Skeletal muscle cell (primary cell): ENCODE results near the gene GNB1L.
A peak's percentile ranks its signal among the peaks of the same experiment; 100 is the strongest.
"Not testable (repeated sequence)": the region's sequence is repeated elsewhere in the genome, so short reads cannot be mapped to it uniquely, and the experiment has no call there.

ENCODE experiments used
- DNase-seq: peaks from one replicate; pipeline ENCODE4 v3.0.0-alpha.2; 2010; ENCODE audit warnings: low read depth
- H3K4me3 ChIP-seq: 2 replicates; pipeline ENCODE4 v1.5.1; 2011; ENCODE audit warnings: low read depth, mild to moderate bottlenecking, control low read depth, low read length, moderate library complexity

Gene GNB1L

DNA sequence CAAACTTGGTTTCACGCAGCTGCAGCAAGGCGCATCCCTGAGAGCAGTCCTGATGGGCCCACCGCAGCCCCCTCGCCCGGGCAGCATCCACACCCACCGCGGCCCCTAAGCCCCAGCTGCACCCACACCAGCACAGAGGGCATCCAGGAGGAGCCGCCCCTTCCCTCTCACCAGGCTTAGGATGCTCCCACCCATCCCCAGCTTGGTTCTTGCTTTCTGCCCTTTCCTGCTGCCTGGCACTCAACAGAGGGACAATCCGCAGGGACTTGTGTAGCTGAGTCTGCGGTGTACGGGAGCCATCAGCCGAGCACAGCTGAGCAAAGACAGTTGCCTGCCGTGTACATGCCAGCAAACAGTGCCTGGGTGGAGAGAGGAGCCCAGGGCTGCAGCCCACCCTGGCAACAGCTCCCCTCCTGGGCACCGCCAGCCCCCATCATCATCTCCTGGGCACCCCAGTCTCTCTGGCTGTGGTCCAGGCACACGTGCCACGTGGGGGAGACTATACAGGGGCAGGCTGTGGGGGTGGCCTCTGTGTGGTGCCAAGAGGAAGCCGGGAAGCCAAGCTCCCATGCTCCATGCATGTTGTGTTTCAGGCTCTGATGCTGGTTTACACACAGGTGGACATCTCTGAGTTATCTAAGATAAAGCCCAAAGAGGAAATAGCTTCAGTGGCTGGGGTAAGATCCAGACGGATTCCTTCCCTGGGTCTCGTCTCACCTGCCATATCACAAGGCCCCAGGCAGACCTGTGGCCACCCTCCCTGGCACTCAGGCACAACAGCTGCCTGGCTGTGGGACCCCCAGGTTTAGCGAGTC is 36.0 kb upstream of the GNB1L start:
- DNase-seq: no peak
- no peak overlapping the region for H3K4me3 ChIP-seq

DNA sequence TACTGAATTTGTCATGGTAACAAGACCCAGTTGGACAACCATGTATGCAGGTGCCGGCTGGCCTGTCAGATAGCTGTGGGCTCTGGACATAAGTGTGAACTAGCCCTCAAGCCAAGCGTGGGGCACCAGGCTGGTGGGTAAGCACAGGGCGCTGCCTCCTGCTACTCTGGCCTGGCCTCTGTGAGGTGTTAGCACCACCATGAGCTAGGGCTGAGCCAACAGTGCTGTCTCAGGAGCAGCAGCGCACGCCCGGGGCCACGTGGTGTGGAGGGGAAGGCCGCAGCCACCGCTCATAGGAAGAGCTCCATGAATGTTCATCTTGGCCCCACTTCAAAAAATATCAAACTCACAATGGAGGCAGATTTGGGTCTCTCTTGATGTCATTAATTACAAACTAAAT is 35.3 kb upstream of the GNB1L start:
- H3K4me3 ChIP-seq: no peak overlapping the region
- no peak for DNase-seq

DNA sequence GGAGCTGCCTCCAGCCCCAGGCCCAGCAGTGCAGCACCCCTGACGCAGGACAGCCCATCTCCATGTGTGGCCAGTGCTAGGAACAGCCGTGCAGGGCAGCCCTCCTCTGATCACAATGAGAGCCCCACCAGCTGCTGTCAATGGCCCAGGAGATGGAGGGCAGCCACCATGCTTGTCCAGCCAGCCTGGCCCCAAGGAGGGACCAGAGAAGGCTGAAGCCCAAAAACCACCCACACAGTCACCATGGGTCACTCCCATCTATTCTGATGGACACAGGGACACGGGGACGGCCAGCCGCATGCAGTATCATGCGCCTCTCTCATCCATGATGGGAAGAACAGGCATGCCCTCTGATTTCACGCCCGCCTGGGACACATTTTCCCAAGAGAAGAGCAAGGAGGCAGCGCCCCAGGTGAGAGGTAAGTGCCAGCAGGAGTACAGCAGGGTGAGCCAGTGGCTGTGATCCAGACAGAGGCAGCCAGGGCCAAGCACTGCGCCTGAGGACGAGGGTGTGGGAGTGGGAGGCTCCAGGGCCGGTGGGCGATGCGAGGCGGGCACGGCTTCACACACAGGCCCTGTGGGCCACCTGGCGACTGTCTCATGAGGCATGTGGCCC is 33.6 kb upstream of the GNB1L start:
- H3K4me3 ChIP-seq: no peak overlapping the region
- DNase-seq: no peak

DNA sequence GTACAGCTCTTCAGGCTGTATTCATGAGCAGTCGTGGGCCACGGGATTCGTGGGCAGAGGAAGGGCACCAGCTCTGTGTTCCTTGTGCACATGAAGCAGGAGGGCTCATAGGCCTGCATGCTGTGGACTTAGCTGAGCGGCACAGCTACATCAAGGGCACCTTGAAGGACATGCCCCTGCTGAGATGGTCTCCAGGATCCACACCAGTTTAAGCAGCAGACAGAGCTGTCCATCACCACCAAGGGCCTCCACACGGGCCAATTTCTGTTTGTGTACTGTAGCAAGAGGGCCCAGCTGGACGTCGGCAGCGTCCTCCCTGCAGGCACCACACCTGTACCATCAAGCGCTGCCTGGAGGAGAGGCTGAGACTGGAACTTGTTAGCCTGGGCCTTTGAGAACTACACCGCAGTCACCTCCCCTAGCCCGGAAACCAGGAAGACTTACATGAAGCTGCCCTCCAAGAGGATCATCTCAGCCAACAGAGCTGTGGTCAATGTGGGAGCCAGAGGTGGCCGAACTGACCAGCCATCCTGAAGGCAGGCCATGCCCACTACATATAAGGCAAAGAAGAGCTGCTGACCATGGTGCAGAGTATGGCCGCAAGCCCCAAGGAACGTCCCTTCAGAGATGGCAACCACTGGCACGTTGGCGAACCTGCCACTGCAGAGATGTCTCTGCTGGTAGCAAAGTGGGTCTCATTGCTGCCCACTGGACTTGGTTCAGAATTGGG is 32.7 kb upstream of the GNB1L start:
- no peak for DNase-seq
- no peak overlapping the region for H3K4me3 ChIP-seq

DNA sequence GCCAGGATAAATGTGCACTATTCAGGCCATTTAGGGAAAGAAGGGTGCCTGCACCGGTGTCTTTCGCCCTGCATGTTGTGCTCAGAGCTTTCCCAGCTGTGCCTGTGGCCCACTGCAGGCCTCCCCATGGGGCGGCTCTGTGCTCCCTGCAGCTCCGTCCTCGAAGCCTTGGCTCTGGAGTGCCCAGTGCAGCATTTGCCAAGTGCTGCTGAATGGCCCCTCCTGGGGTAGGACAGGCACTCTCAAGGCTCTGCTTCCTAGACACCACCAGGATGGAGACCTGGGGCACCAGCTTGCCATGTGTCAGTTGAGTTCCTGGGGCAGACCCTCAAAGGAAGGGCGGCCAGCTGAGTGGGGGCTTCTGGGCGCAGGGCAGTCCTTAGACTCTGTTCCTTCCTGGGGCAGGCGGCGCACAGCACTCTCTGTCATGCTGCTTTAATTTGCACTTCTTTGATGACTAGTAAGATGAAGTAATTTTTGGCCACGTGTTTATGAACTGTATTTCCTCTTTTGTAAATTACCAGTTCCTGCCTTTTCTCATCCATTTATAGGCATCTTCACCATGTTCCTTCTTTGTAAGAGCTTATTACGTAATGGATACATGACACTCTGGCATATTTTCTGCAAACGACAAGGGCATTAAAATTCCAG is 32.1 kb upstream of the GNB1L start:
- H3K4me3 ChIP-seq: no peak overlapping the region

DNA sequence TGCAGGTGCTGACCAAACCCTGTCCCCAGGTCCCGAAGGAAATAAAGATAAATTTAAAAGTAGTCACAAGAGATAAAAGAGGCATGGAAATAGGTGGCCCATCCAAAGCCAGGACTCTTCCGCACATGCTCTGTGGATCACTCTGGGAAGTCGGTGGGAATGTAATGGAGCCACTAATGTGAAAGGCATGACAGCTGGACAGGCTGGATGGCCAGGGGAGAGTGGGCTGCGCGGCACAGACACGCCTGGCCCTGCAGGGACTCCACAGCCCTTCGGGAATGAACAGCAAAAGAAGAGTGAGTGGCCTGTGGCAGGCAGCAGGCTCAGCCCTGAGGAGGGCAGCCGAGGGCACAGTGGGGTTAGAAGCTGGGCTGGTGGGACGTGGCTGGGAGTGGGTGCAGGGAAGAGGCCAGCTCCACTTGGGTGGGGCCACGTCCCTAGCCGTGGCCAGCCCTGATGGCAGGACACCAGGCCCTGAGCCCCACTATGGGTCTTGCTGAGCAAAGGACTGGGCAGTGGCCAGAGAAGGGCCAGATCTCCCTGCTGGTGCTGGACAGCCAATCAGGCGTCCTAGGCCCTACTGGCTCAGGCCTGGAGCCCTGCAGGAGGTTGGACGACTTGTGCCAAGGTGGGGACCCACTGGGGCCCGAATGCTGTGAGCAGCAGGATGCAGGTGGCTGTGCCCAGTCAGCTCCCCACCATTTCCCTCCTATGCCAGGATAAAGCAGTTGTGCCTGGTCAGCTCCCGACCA is 31.3 kb upstream of the GNB1L start:
- H3K4me3 ChIP-seq: no peak overlapping the region
- DNase-seq: no peak

More for the DNA sequence above, 32.1 kb upstream of the GNB1L start:
- no peak for DNase-seq

DNA sequence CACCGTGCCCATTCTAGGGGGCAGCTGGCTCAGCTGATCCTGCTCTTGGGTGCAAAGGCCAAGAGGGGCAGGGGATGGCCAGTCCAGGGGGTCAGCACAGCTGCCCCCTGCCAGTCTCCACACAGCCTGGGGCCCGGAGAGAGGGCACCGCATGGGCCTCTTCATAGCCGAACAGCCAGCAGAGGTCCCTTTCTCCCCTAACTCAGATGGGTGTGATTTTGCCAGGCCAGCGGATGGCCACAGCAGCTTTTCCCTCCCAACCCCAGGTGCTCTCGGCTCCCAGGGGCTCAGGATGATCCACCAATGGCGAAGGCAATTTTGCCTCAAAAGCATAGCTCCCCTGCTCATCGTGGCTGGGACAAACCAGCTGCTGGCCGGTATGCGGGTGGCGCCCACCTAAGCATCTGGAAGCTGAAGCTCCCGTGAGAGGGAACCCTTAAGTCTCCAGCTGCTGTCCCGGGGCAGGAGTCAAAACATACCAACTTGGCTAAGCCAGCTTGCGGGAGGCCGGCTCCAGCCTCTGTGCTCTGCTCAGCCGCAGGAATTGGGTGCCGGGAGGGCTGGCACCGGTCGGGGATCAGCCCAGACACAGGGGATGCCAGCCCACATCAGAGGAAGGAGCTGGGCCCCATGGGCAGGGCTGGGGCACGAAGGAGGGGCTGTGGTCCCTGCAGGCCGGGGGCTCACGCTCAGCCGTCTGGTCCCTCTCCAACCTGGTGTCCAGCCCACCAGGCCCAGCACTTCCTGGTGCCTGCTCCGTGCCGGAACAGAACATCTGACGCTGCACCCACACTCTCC is 30.5 kb upstream of the GNB1L start:
- no peak overlapping the region for H3K4me3 ChIP-seq
- DNase-seq: no peak

DNA sequence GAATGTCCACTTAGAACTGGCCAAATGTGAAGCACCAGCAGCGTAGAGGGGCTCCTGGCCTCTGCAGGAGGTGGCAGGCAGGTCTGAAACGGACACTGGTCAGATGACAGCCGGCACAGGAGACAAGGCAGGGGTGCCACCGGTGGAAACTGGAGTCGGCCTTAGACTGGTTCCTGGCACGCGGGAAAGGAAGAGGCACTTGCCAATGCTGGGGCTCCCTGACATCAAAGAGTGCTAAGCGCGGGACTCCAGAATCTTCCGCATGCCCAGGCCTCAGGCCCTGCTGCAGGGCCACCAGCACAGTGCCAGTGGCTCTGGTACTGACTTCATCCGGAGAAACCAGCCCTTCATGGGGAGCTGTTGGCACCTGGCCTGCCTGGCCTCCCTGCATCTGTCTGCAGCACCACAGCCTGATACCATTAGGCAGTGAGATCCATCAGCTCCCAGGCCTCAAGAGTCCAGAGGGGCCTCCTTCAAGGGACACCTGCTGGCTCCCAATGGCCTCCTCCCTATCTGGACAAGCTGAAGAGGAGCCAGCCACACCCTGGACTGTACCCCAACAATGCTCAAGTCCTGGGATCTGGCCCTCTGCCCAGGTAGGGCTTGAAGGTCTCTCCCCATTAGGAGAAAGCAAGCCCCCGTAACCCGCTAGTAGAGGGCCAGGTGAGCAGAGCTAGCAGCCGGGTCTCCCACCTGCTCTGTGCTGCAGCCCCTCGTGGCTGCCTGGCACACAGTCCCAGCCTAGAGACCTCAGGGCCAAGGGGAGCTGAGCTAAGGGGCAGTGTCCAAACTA is 29.7 kb upstream of the GNB1L start:
- no peak for DNase-seq
- H3K4me3 ChIP-seq: no peak overlapping the region

DNA sequence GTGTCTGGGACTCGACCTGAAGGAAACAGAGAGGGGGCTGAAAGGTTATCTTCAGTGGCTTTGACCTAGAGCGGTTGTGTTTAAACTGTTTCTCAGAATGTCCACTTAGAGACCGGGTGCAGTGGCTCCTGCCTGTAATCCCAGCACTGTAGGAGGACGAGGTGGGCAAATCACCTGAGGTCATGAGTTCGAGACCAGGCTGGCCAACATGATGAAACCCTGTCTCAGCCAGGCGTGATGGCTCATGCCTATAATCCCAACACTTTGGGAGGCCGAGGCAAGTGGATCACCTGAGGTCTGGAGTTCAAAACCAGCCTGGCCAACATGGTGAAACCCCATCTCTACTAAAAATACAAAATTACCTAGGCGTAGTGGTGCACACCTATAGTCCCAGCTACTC is 28.8 kb upstream of the GNB1L start:
- not testable (repeated sequence) for DNase-seq, H3K4me3 ChIP-seq

DNA sequence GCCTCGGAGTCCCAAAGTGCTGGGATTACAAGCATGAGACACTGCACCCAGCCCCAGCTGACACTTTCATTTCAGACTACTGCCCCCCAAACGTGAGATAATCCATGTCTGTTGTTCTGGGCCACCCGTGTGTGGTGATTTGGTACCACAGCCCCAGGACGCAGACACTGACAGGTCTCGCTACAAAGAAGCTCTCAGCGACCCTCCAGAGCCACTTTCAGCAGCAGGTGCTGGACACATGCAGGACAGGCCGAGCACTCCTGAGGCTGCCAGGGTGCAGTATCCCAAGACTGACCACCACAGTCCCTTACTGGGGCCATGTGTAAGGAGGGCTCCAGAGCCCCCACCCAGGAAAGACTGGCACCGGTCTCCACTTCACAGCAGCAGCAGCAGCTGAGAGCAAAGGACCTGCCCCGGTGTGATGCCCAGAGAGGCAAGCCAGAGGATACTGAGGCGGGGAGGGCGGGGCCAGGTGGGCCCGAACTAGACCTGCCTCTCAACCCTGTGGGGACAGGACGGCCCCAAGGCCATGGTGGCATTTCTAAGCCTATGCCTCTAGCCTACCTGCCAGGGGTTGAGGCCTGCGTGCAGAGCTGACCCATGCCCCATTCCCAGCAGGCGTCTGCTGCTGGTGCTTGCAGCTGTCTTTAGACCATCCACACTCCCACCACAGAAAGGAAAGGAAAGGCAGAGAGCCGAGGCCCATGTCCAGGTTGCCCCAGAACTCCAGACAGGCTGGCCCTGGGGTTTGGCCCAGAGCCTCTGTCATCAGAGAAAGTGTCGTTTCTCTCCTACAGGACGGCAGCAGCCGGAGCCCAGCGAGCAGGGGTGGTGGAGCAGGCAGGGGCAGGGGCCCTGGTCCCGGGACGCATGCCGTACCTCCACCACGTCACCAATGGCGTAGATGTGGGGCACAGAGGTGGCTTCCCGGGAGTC is 28.0 kb upstream of the GNB1L start:
- H3K4me3 ChIP-seq: no peak overlapping the region
- DNase-seq: no peak

DNA sequence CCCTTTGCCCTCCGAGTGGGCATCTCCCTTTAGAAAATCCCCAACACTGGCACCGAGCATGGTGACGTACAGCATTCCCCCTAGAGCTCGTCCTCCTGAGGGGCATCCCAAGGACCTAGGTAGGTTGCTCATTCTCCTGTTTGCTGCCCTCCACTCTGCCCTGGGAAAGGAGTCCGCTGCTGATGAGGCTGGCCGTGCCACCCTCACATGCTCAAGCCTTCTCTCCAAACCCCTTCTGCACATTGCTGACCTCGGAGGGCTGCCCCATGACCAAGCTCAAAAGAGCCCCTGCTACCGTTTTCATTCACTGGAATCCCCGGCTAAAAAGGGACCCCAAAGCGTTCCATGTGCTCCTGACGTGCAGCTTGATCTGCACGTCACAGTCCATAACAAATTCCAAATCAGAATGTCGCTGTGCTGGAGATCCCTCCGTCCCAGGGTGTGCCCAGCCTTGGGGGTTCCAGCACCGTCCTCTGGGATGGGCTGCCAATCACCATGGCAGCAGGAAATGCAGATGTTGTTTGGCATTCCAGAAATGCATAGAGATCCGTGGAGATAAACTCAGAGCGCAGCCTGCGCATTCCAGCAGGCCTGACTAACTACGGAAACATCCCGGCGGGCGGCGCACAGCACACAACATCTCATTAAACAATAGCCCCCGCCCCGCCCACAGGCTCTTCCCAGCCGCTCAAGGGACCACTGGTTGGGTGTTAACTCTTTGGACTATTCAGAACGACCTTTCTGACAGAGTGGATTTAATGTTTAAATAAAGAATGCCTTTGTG is 26.3 kb upstream of the GNB1L start:
- peak; percentile 81 for DNase-seq
- H3K4me3 ChIP-seq: peak overlapping the region; percentile 3

DNA sequence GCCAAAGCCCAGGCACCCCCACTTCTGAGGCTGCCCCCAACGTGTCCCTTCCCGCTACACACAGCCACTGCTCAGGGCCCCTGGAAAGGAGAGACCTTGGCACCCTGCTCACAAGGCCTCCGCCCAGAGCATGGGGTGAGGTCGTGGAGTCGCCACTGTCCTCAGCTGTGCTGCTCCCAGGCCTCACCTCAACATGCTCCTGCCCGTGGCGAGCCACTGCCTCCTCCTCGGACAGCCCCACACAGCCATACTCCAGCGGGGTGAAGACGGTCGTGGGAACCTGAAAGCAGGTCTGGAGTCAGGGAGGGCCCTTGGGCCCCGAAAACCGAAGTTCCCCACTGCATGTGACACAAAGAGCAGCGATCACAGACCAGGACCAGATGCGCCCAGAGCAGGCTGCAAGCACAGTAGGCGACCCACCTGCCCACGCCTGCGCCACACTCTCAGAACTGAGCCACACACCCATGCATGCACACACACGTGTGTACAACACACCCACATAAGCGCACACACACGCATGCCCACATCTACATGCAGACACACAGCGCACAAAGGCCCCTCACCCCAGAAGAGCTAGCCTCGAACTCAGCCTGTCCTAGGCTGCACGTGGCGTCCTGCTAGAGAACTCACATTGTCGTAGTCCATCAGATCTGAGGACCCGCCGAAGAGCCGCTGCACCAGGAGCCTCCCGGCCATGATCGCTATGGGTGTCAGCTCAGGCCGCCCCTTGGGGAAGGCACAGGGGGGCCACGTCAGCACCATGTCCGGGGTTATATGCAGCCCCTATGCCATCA is 25.5 kb upstream of the GNB1L start:
- no peak for DNase-seq
- H3K4me3 ChIP-seq: peak overlapping the region; percentile 3

DNA sequence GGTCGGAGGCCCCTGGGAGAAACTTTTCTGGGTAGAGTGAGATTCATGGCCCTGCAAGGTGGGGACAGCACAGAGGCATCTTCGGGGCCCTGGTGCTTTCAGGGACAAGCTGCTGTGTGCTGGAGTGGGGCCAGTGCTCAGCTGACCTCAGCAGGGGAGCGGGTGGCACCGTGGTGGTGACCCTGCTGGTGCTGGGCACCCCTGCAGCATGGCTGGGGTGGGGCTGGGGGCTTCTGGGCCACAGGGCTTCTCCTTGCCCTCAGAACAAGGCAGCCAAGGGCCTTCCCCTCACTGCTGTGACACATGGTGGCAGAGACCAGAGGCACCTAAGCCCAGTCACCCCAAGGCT is 24.9 kb upstream of the GNB1L start:
- DNase-seq: no peak
- no peak overlapping the region for H3K4me3 ChIP-seq

DNA sequence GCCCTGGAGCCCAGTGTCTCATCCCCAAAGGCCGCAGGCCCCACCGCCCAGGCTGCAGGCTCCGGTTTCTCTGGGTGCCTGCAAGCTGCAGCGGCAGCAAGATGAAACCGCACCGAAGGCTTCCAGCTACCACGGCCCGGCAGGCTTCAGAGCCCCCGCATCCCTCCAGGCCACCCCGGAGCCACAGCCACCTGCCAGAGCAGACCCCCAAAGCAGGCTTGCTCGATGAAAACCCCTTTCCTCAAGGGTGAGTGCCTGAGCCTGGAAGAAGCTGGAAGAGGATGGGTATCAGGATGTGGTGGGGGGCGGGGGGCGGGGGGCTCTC is 24.5 kb upstream of the GNB1L start:
- no peak for DNase-seq
- peak overlapping the region; percentile 7 for H3K4me3 ChIP-seq

DNA sequence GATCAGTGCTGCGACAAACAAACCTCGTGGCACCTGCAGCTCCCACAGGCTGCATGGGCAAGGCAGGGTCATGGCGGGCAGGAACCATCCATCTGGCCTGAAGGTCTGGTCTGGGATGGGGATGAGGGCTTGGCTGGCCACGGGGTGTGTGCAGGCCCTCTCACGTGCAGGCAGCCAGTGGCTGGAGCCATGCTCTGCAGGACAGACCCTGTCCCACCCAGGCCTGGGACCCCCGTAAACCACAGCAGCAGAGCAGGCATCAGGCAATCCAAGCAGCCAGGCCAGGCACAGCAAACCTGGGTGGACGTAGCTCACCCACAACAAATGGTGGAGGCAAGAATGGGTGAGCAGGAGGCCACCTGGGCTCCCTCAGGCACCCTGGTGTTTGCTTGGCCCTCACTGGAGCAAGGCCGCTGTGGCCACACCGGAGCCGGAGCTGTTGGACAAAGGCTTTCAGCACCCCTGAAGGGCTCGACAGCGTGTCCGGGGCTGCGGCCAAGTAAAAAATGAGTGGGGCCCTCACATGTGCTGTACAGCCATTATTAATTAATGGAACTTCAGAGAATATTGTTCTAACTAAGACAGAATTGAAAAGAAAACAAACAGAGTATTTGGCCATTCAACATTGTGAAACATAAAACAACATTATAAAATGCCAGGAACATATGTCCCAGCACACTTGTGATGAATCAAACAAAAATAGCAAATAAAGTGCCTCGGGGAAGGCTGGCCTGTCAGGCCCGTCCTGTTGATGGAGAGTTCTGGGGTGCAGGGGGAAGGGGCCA is 24.0 kb upstream of the GNB1L start:
- DNase-seq: no peak
- no peak overlapping the region for H3K4me3 ChIP-seq
